Testis (tissue), 2 donors: ENCODE results near the gene VKORC1L1.
"Not testable (repeated sequence)": the region's sequence is repeated elsewhere in the genome, so short reads cannot be mapped to it uniquely, and the experiment has no call there.

Experiments used
- POLR2A ChIP-seq: fragments of 450-650 bp; IDR thresholded peaks from one replicate; pipeline ENCODE4 v1.6.1; 2017; ENCODE audit warnings: antibody characterized with exemption, mild to moderate bottlenecking, moderate library complexity
- TF ChIP-seq, protein P1 (sequence below), 3 experiments: fragments of 450-650 bp in 2 of 3; fragments of 200-600 bp in 1 of 3; sonication (generic) in 1 of 3; IDR thresholded peaks; one replicate each; pipeline ENCODE4 v1.5.1; 2016 to 2019; ENCODE audit warnings: antibody characterized with exemption in 3 of 3, mild to moderate bottlenecking in 2 of 3, moderate library complexity in 1 of 3

DNA sequence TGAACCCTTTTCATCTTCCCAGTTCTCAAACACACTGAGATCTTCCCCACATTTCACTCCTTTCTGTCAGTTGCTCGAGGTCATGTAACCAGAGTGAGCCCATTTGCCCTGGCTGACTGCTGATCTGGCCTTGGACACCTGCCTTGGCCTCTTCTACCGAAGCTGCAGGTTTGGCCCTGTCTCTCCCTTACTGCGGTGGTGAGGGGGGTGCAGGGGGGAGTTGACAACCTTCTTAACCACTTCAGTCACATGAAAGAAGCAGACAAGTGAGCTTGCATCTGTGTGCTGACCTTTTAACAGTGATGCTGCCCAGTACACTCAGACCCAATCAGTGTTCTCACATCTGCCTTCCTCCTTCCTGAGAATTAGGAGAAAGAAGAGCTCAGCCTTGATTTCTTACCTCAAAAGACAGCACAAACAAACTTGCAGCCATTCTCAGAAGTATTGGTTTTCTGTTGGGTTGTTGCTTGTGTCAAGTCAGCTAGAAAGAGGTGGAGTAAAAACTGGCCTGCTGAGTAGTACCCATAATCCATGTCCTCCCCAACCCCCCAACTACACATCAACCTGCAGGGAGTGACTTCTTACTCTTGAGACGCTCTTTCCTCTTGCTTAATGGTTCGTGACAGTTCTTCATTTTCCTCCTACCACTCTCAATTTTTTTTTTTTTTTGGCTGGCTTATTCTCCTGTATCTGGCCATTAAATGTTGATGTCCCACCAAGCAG lies 15.7 kb downstream of the VKORC1L1 start:
- TF ChIP-seq, protein P1, sequence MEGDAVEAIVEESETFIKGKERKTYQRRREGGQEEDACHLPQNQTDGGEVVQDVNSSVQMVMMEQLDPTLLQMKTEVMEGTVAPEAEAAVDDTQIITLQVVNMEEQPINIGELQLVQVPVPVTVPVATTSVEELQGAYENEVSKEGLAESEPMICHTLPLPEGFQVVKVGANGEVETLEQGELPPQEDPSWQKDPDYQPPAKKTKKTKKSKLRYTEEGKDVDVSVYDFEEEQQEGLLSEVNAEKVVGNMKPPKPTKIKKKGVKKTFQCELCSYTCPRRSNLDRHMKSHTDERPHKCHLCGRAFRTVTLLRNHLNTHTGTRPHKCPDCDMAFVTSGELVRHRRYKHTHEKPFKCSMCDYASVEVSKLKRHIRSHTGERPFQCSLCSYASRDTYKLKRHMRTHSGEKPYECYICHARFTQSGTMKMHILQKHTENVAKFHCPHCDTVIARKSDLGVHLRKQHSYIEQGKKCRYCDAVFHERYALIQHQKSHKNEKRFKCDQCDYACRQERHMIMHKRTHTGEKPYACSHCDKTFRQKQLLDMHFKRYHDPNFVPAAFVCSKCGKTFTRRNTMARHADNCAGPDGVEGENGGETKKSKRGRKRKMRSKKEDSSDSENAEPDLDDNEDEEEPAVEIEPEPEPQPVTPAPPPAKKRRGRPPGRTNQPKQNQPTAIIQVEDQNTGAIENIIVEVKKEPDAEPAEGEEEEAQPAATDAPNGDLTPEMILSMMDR (IDR thresholded peaks at IDR 0.05), result not testable (repeated sequence)
- TF ChIP-seq POLR2A, result not testable (repeated sequence)
